GM12878 (cell line): ENCODE measurements around the gene ADCY7.

Experiments
- BRCA1 ChIP-seq: IDR thresholded peaks from 2 replicates; pipeline ENCODE4 v1.6.1; 2011; ENCODE audit warnings: low read depth, low read length, improper control_type of control experiment
- EZH2 ChIP-seq: IDR thresholded peaks from 2 replicates; pipeline ENCODE4 v1.6.1; 2012; ENCODE audit warnings: low read depth, mild to moderate bottlenecking, control low read depth, inconsistent platforms, low read length, borderline replicate concordance; ENCODE audit not compliant: control insufficient read depth
- NFYB ChIP-seq: IDR thresholded peaks from 2 replicates; pipeline ENCODE4 v1.6.1; 2011; ENCODE audit warnings: low read depth, mild to moderate bottlenecking, low read length, improper control_type of control experiment, moderate library complexity; ENCODE audit not compliant: insufficient read depth
- PML ChIP-seq: IDR thresholded peaks from 2 replicates; pipeline ENCODE4 v1.6.1; 2012; ENCODE audit warnings: low read length, inconsistent platforms
- TARDBP ChIP-seq: IDR thresholded peaks from 2 replicates; pipeline ENCODE4 v1.6.1; 2016; ENCODE audit warnings: borderline replicate concordance
- TF ChIP-seq, protein P1 (sequence below): fragments of 450-650 bp; IDR thresholded peaks from 2 replicates; pipeline ENCODE4 v1.6.1; 2017; ENCODE audit warnings: mild to moderate bottlenecking

DNA sequence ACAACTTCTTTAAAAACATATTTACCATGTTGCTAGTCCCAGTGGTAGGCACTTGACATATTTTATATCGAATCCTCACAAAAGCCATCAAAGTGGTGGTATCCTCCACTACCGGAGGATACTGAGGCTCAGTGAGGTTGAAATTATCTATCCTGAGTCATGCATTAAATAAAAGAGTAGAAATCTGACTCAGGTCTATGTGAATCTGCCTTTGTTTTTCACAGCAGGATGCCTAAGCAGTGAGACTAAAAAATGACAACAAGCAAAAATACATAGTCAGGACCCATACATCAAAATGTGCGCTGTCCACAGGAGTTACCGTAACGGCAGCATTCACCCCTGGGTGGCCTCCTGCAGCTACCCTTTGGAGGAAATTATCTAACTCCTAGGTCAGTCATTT is 84.8 kb downstream of the ADCY7 start:
- TF ChIP-seq EZH2: no peak
- TF ChIP-seq NFYB: no peak
- TF ChIP-seq BRCA1: no peak
- no peak for TF ChIP-seq TARDBP
- no peak for TF ChIP-seq PML
- TF ChIP-seq, protein P1, sequence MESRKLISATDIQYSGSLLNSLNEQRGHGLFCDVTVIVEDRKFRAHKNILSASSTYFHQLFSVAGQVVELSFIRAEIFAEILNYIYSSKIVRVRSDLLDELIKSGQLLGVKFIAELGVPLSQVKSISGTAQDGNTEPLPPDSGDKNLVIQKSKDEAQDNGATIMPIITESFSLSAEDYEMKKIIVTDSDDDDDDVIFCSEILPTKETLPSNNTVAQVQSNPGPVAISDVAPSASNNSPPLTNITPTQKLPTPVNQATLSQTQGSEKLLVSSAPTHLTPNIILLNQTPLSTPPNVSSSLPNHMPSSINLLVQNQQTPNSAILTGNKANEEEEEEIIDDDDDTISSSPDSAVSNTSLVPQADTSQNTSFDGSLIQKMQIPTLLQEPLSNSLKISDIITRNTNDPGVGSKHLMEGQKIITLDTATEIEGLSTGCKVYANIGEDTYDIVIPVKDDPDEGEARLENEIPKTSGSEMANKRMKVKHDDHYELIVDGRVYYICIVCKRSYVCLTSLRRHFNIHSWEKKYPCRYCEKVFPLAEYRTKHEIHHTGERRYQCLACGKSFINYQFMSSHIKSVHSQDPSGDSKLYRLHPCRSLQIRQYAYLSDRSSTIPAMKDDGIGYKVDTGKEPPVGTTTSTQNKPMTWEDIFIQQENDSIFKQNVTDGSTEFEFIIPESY: no peak
